CD4-positive, alpha-beta T cell (primary cell): ENCODE data around the gene BCO1. TPM values are rescaled to one million over a fixed set of nuclear protein-coding genes. Genes with fewer than 3 reads are reported as not detected.

Experiments
- ATAC-seq: fragments of 200-7000 bp; cut with Tn5 transposase; one replicate; pipeline ENCODE4 v1.10.0; 2022; ENCODE audit warnings: mild to moderate bottlenecking; ENCODE audit not compliant: poor library complexity
- CTCF ChIA-PET: fragments of 350-600 bp; sonication (Branson Sonifier 250); formaldehyde crosslinking; loops from one replicate; lab custom pipeline; 2021; ENCODE audit warnings: antibody characterized with exemption, inconsistent platforms; lab: Charles Lee
- POLR2A ChIA-PET: fragments of 350-600 bp; sonication (Branson Sonifier 250); formaldehyde crosslinking; loops from one replicate; lab custom pipeline; 2021; ENCODE audit warnings: antibody characterized with exemption, inconsistent platforms; lab: Charles Lee
- DNase-seq, 14 experiments: peaks; one replicate each; pipeline ENCODE4 v3.0.0-alpha.2; 2013 to 2020; ENCODE audit warnings: mixed read lengths in 2 of 14
- H3K27ac ChIP-seq, 2 donors: one replicate each; pipeline versions ENCODE4 v1.5.1 to v1.7.0; 2013; ENCODE audit warnings: low read length in 2 of 2, low read depth in 1 of 2, mild to moderate bottlenecking in 1 of 2
- H3K27me3 ChIP-seq, 2 experiments: 1 replicate in 1 of 2; 2 replicates in 1 of 2; pipeline versions ENCODE4 v1.6.1 to v1.7.0; 2013; ENCODE audit warnings: low read length in 2 of 2, control low read depth in 1 of 2, mild to moderate bottlenecking in 1 of 2, moderate library complexity in 1 of 2; ENCODE audit not compliant: insufficient read depth in 2 of 2, control insufficient read depth in 1 of 2
- H3K36me3 ChIP-seq: one replicate; pipeline ENCODE4 v1.6.1; 2013; ENCODE audit warnings: low read length, control low read depth; ENCODE audit not compliant: insufficient read depth
- H3K4me1 ChIP-seq: one replicate; pipeline ENCODE4 v1.6.1; 2013; ENCODE audit warnings: low read length, control low read depth; ENCODE audit not compliant: insufficient read depth
- H3K4me3 ChIP-seq: one replicate; pipeline ENCODE4 v1.5.1; 2013; ENCODE audit warnings: mild to moderate bottlenecking, low read length, moderate library complexity
- H3K9me3 ChIP-seq, 2 experiments: 1 replicate in 1 of 2; 2 replicates in 1 of 2; pipeline versions ENCODE4 v1.6.1 to v1.7.0; 2013; ENCODE audit warnings: low read length in 2 of 2, mild to moderate bottlenecking in 2 of 2, control low read depth in 1 of 2, moderate library complexity in 1 of 2; ENCODE audit not compliant: control insufficient read depth in 1 of 2, insufficient read depth in 1 of 2
- H3K27ac Mint-ChIP-seq: one replicate; pipeline ENCODE4 v1.8.0; 2020; ENCODE audit warnings: mixed read lengths
- H3K27me3 Mint-ChIP-seq: one replicate; pipeline ENCODE4 v1.8.0; 2021; ENCODE audit warnings: mixed read lengths
- H3K36me3 Mint-ChIP-seq: one replicate; pipeline ENCODE4 v1.8.0; 2021; ENCODE audit warnings: low read depth, mixed read lengths
- H3K4me1 Mint-ChIP-seq: one replicate; pipeline ENCODE4 v1.8.0; 2021; ENCODE audit warnings: low read depth, mixed read lengths
- H3K4me3 Mint-ChIP-seq: one replicate; pipeline ENCODE4 v1.8.0; 2020; ENCODE audit warnings: mild to moderate bottlenecking, mixed read lengths
- H3K9me3 Mint-ChIP-seq: one replicate; pipeline ENCODE4 v1.8.0; 2020; ENCODE audit warnings: mixed read lengths
- intact Hi-C, 2 experiments: fragments of 100-400 bp; cut with DNase I in 1 of 2; cut with micrococcal nuclease in 1 of 2; formaldehyde crosslinking; loops; one replicate each; pipeline versions ENCODE4 v1.15.1 to v1.9.0; 2023 to 2025; cut with DNase I, micrococcal nuclease
- total RNA-seq, 174 experiments: library from RNA in 2 of 174; stranded (reverse) in 2 of 174; gene quantifications; one replicate each; pipeline ENCODE4 v1.2.3 and lab custom pipeline; 2021 to 2026
- TF ChIP-seq, protein P1 (sequence below): fragments of 200-600 bp; IDR thresholded peaks from one replicate; pipeline ENCODE4 v1.8.0; 2022; ENCODE audit warnings: antibody characterized with exemption, mild to moderate bottlenecking

BCO1 gene
- total RNA-seq, 2 experiments from 2014 or later = not detected

DNA sequence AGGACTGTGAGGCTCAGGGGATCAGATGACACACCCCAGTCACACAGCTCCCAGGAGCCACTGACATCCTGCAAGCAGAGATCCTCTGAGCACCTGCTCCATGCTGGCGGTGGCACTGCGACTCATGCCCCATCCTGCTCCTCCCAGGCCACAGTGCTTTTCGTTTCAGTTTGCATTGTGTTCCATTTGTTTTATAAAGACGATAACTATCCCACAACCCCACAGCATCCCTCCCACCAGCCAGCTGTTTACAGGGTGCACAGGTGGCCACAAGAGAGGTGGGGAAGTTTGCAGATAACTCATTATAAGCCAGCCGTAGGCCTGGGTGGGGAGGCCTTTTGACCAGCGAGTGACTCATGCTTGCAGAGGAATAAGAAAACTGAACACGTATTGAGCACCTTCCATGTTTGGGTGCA is 28.2 kb downstream of the BCO1 start:
- H3K4me1 Mint-ChIP-seq = no peaks in the 10 kb centered on the region
- ChIA-PET POLR2A (no interaction called here), CTCF (no interaction called here)
- H3K9me3 Mint-ChIP-seq = no peaks in the 10 kb centered on the region
- intact Hi-C loops = no loop called here
- H3K27ac ChIP-seq = no peak overlapping the region
- H3K36me3 ChIP-seq = no peaks in the 10 kb centered on the region
- TF ChIP-seq, protein P1, sequence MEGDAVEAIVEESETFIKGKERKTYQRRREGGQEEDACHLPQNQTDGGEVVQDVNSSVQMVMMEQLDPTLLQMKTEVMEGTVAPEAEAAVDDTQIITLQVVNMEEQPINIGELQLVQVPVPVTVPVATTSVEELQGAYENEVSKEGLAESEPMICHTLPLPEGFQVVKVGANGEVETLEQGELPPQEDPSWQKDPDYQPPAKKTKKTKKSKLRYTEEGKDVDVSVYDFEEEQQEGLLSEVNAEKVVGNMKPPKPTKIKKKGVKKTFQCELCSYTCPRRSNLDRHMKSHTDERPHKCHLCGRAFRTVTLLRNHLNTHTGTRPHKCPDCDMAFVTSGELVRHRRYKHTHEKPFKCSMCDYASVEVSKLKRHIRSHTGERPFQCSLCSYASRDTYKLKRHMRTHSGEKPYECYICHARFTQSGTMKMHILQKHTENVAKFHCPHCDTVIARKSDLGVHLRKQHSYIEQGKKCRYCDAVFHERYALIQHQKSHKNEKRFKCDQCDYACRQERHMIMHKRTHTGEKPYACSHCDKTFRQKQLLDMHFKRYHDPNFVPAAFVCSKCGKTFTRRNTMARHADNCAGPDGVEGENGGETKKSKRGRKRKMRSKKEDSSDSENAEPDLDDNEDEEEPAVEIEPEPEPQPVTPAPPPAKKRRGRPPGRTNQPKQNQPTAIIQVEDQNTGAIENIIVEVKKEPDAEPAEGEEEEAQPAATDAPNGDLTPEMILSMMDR = no peak
- no peak for DNase-seq
- no peak for ATAC-seq
- H3K36me3 Mint-ChIP-seq = no peaks in the 10 kb centered on the region
- H3K27me3 Mint-ChIP-seq = no peaks in the 10 kb centered on the region
- H3K27me3 ChIP-seq = peaks cover 0 to 2% of the 10 kb centered on the region in 2 experiments
- H3K4me3 ChIP-seq = no peak overlapping the region
- no peak overlapping the region for H3K4me3 Mint-ChIP-seq
- H3K27ac Mint-ChIP-seq = no peak overlapping the region
- H3K4me1 ChIP-seq = no peaks in the 10 kb centered on the region
- H3K9me3 ChIP-seq = peaks cover 0 to 3% of the 10 kb centered on the region in 2 experiments

DNA sequence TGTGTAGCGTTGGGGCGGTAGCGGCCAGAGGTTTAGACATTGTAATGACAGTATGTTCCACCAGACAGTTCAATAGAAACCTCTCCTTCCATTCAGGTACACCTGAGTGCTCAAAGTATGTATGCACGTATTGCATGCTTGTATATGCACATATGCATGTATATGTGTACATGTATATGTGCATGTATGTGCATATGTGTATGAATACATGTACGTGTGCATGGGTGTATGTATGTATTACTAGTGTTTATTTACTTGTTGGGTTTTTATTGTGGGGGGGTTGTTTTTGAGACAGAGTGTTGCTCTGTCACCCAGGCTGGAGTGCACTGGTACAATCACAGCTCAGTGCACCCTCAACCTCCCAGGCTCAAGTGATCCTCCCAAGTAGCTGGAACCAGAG is 30.0 kb downstream of the BCO1 start:
- H3K36me3 ChIP-seq = no peaks in the 10 kb centered on the region
- intact Hi-C loops = no loop called here
- ChIA-PET POLR2A (no interaction called here), CTCF (no interaction called here)
- no peaks in the 10 kb centered on the region for H3K9me3 Mint-ChIP-seq
- TF ChIP-seq, protein P1 = no peak
- no peaks in the 10 kb centered on the region for H3K9me3 ChIP-seq
- no peak overlapping the region for H3K4me3 Mint-ChIP-seq
- H3K27ac ChIP-seq = no peak overlapping the region
- H3K27me3 ChIP-seq = peaks cover 0 to 2% of the 10 kb centered on the region in 2 experiments
- no peak for ATAC-seq
- H3K4me3 ChIP-seq = no peak overlapping the region
- no peak overlapping the region for H3K27ac Mint-ChIP-seq
- H3K36me3 Mint-ChIP-seq = no peaks in the 10 kb centered on the region
- no peaks in the 10 kb centered on the region for H3K4me1 Mint-ChIP-seq
- no peaks in the 10 kb centered on the region for H3K4me1 ChIP-seq
- no peak for DNase-seq
- peaks cover 2% of the 10 kb centered on the region for H3K27me3 Mint-ChIP-seq

DNA sequence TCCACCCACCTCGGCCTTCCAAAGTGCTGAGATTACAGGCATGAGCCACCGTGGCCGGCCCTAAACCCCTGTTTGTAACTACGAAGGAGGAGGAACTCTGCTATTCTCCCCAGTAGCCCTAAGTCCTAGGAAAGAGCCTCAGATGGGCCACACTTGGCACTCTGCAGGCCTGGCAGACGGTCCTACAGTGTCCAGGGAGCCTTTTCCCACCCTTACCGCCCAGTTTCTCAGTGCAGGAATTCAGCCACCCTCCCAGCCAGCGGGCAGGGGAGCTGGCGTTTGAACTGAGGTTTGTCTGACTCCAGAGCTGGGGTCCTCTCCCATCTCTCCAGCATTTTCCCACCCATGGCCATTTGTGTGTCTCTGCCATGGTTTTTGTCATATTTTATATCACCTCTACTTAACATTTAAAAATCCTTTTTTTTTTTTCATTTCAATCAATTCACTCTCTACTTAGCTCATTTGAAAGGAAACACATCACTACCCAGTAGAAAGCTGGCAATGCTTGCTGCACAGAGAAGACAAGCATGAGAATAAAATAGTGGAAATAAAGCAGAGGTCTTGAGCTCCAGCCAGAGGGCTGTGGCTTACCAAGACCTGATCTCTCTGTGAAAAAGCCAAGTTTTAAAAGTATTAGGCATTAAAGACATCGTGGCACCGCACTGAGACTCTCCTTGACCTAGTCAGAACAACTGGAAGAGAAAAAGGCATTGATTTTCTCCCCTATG is 34.9 kb downstream of the BCO1 start:
- TF ChIP-seq, protein P1 = no peak
- H3K27me3 ChIP-seq = no peaks in the 10 kb centered on the region
- ChIA-PET CTCF (no interaction called here), POLR2A (no interaction called here)
- Mint-ChIP-seq H3K4me1 (no peaks in the 10 kb centered on the region), H3K36me3 (no peaks in the 10 kb centered on the region), H3K4me3 (no peak overlapping the region), H3K27me3 (peaks cover 6% of the 10 kb centered on the region), H3K9me3 (no peaks in the 10 kb centered on the region), H3K27ac (no peak overlapping the region)
- no peaks in the 10 kb centered on the region for H3K36me3 ChIP-seq
- H3K4me3 ChIP-seq = no peak overlapping the region
- ATAC-seq = no peak
- no peaks in the 10 kb centered on the region for H3K4me1 ChIP-seq
- intact Hi-C loops = no loop called here
- H3K9me3 ChIP-seq = no peaks in the 10 kb centered on the region
- DNase-seq = no peak
- no peak overlapping the region for H3K27ac ChIP-seq
